ENCODE results near the gene TMEM132A. TPM values are rescaled to one million over a fixed set of nuclear protein-coding genes. Genes with fewer than 3 reads are reported as not detected.

The TMEM132A gene
- total and polyA plus RNA-seq, 10 of the 15 experiments (the other 5 are each of a cell fraction or from before 2014, with no cell fraction given): 0.16 to 25.0 (median 4.3) TPM

- H3K79me2 ChIP-seq (ENCODE audit: control insufficient read depth, insufficient read depth, low read length): peaks cover 3% of the 10 kb centered on the region; the same call in 1 of the 2 replicates
- H2AFZ ChIP-seq (ENCODE audit: control insufficient read depth, low read depth, low read length): no peak overlapping the region
- DNase-seq (ENCODE audit: low read depth, low spot score): no peak
- ChIA-PET RAD21 (ENCODE audit: unreplicated experiment) (no interaction called here), SMC1A (ENCODE audit: uncharacterized antibody, unreplicated experiment) (no interaction called here), POLR2A (no interaction called here), CTCF (no interaction called here)
- intact Hi-C loops (cut with micrococcal nuclease; ENCODE audit: unreplicated experiment) (loop anchor here (10.0 kb wide), 1 partner anchor 112 kb away; the partner anchor contains the start of gene CCDC86), in situ Hi-C loops (cut with MboI) (no loop called here)
- TF ChIP-seq ZZZ3 (IDR thresholded peaks at IDR 0.05; ENCODE audit: control insufficient read depth, insufficient read length, low read depth): no peak
- no peak for TF ChIP-seq RELB (IDR thresholded peaks at IDR 0.05; ENCODE audit: low read depth)
- TF ChIP-seq USF1 (IDR thresholded peaks at IDR 0.05; ENCODE audit: borderline replicate concordance, extremely low read length, insufficient read depth, low read depth, low read length): no peak
- TF ChIP-seq POU2F2 (IDR thresholded peaks at IDR 0.05; ENCODE audit: borderline replicate concordance, low read depth, low read length): no peak
- TF ChIP-seq IRF3 (IDR thresholded peaks at IDR 0.05): no peak
- TF ChIP-seq ATF7 (IDR thresholded peaks at IDR 0.05; ENCODE audit: low read depth): no peak
- no peak for TF ChIP-seq SKIL (IDR thresholded peaks at IDR 0.05; ENCODE audit: low read depth, poor library complexity, severe bottlenecking)
- TF ChIP-seq TCF12 (IDR thresholded peaks at IDR 0.05; ENCODE audit: low read depth, low read length): no peak
- no peak for TF ChIP-seq HDAC6 (IDR thresholded peaks at IDR 0.05; ENCODE audit: unreplicated experiment)
- TF ChIP-seq HDAC2 (IDR thresholded peaks at IDR 0.05): no peak
- TF ChIP-seq ESRRA (IDR thresholded peaks at IDR 0.05; ENCODE audit: low read length): no peak
- no peak for TF ChIP-seq MXI1 (IDR thresholded peaks at IDR 0.05; ENCODE audit: low read depth, low read length)
- 72% methylated on average over 4 of the region's 4 CpGs for WGBS (ENCODE audit: insufficient coverage, insufficient replicate concordance, low lambda C conversion rate, missing lambda C conversion rate)
- no peak overlapping the region for H3K9ac ChIP-seq (ENCODE audit: control insufficient read depth, insufficient read depth, low read length)
- no peak overlapping the region for H3K4me3 ChIP-seq
- H4K20me1 ChIP-seq (ENCODE audit: control insufficient read depth, insufficient read depth): no peaks in the 10 kb centered on the region
- no peak for FAIRE-seq
- no TSS peak for BruUV-seq (replicated peaks)
- H3K27ac ChIP-seq (ENCODE audit: control insufficient read depth, insufficient read depth): no peak overlapping the region
- no peak overlapping the region for H3K4me2 ChIP-seq (ENCODE audit: control insufficient read depth, insufficient read depth)
- H3K36me3 ChIP-seq (ENCODE audit: control insufficient read depth in 2 of 2, insufficient read depth in 2 of 2, low read length in 1 of 2): no peaks in the 10 kb centered on the region
- no peaks in the 10 kb centered on the region for H3K27me3 ChIP-seq (replicated peaks in 1 of 2; ENCODE audit: control insufficient read depth in 2 of 2, insufficient read depth in 2 of 2, low read length in 1 of 2)
- H3K9me3 ChIP-seq (replicated peaks; ENCODE audit: control insufficient read depth, insufficient read depth, low read length): no peaks in the 10 kb centered on the region; the same call in 2 of the 3 replicates
- peaks cover 33% of the 10 kb centered on the region for H3K4me1 ChIP-seq (ENCODE audit: control insufficient read depth, insufficient read depth, low read length)
- no peak for ATAC-seq
Observed at GRCh38 chr11:60957188-60957587, 32.9 kb downstream of the TMEM132A start.
